Vagina (tissue), 2 donors: ENCODE data around the gene APCDD1L.

Experiments used
- POLR2A ChIP-seq, 2 donors: fragments of 450-650 bp; IDR thresholded peaks; one replicate each; pipeline ENCODE4 v1.6.1; 2017; ENCODE audit warnings: antibody characterized with exemption in 2 of 2, mild to moderate bottlenecking in 2 of 2, moderate library complexity in 2 of 2
- TF ChIP-seq, protein P1 (sequence below), 3 experiments: fragments of 450-650 bp in 2 of 3; fragments of 200-600 bp in 1 of 3; sonication (generic) in 1 of 3; IDR thresholded peaks; one replicate each; pipeline ENCODE4 v1.5.1; 2017 to 2019; ENCODE audit warnings: antibody characterized with exemption in 3 of 3, mild to moderate bottlenecking in 2 of 3, moderate library complexity in 2 of 3

DNA sequence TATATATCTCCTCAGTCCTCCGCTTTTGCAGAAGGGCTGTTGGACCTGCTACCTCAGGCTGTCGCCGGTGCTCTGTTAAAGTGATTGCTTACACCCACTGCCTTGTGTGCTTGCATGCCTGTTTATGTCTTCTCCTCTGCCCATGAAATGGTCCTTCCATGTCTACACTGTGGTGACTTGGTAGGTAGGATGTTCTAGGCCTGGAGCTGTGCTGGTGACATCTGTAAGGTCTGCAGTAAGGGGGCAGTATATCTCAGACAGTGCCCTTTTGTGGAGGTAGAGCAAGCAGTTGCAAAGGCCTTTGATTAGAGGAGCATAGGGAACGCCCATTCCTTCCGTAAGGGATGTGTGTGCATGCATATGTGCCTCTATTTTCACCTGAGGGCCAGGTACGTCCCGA lies 85.9 kb downstream of the APCDD1L start:
- TF ChIP-seq, protein P1, sequence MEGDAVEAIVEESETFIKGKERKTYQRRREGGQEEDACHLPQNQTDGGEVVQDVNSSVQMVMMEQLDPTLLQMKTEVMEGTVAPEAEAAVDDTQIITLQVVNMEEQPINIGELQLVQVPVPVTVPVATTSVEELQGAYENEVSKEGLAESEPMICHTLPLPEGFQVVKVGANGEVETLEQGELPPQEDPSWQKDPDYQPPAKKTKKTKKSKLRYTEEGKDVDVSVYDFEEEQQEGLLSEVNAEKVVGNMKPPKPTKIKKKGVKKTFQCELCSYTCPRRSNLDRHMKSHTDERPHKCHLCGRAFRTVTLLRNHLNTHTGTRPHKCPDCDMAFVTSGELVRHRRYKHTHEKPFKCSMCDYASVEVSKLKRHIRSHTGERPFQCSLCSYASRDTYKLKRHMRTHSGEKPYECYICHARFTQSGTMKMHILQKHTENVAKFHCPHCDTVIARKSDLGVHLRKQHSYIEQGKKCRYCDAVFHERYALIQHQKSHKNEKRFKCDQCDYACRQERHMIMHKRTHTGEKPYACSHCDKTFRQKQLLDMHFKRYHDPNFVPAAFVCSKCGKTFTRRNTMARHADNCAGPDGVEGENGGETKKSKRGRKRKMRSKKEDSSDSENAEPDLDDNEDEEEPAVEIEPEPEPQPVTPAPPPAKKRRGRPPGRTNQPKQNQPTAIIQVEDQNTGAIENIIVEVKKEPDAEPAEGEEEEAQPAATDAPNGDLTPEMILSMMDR (IDR thresholded peaks at IDR 0.05), result no peak
- no peak for TF ChIP-seq POLR2A (IDR thresholded peaks at IDR 0.05)
